NCI-H446 (cell line): ENCODE measurements around the gene GRM1.

Experiments
- DNase-seq, 2 experiments: peaks; one replicate each; lab custom pipeline; 2025; lab: John Stamatoyannopoulos, UW

Gene GRM1

DNA sequence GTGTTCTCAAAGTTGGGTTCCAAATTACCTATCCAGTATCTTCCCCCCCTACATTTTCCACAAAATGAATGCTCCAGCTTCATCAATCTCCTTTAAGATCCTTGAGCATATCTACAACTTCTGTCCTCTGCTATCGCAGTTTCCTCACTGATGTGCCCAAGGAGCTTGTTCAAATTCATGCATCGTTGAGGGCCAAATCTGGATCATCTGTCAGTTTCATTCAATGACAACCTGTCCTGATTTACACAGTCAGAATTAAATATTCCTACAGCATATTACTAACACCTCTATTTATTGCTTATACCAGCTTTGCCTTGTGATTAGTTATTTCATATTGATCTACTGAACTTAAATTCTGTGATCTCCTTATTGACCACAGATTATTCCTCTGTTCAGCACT lies 68.7 kb downstream of the GRM1 start:
- DNase-seq = no peak

DNA sequence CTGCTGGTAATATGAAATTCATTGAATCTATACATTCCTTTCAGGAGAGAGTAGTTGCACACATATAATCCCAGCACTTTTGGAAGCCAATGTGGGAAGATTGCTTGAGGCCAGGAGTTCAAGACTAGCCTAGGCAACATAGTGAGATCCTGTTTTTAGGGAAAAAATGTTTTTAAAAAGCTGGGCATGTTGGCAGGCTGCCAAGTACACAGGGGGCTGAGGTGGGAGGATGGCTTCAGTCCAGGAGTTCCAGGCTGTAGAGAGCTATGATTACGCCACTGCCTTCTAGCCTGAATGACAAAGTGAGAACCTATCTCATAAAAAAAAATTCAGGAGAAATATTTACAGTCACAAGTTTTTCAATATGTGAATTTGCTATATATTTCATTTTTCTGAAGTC lies 71.9 kb downstream of the GRM1 start:
- no peak for DNase-seq

DNA sequence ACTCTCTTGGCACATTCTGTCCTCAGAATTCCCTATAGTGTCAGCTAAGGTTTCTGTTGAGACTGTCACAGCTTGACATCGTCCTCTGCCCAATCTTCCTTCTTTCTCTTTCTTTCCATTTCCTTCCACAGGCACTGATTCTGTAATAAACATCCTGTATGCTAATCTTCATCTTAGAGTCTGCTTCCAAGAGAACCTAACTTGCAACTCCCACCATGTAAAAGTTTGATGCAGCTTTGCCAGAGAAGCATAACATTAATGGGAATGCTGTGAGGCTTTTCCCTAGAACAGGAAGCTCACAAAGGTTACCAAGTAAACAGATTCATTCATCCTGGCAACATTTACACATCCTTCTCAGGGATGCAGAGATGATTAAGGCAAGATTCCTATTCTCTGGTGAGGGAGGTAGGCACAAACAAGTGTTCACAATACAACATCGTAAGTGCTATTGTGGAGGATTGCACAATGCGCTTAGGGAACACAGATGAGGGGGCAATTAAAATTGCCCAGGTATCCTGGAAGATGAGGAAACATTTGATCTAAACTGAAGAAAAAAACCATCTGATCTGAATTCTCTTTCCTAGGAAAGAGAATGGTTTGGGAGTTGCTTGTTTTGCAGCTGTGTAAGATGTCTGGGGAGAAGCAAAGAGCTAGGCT lies 74.7 kb downstream of the GRM1 start:
- no peak for DNase-seq

DNA sequence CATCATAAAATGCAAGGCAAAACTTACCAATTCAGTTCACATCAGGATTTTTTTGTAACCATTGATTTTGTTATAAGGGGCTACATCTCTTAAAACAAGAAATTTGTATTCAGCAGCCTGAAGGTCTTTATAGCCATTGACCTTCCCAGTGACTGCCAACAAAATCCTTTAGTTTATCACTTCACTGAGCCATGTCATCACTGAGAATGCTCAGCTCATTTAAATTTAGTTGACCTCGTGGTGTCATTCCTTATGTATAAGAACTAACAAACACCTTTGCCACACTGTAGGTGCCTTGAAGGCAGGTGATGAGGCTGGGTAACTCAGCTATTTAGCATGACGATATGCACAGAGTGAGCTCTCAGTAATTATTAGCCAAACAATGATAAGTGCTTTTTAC lies 77.7 kb downstream of the GRM1 start:
- no peak for DNase-seq

DNA sequence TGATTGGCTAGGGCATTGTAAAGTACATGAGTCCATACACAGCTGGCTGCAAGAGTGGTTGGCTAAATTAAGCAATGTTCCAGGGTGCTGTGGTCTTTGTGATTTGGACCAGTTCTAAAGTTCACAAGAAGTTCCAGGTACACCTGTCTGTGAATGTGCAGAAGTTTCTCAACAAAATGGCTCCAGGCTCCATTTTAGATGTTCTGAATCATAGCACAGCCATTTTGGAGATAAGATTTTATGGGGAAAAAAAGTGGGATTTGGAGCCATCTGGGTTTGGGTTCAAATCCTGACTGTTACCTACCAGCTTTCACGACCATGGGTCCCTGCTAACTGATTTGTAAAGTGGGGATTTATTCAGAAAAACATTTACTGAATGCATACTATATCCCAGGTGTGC lies 82.1 kb downstream of the GRM1 start:
- no peak for DNase-seq

DNA sequence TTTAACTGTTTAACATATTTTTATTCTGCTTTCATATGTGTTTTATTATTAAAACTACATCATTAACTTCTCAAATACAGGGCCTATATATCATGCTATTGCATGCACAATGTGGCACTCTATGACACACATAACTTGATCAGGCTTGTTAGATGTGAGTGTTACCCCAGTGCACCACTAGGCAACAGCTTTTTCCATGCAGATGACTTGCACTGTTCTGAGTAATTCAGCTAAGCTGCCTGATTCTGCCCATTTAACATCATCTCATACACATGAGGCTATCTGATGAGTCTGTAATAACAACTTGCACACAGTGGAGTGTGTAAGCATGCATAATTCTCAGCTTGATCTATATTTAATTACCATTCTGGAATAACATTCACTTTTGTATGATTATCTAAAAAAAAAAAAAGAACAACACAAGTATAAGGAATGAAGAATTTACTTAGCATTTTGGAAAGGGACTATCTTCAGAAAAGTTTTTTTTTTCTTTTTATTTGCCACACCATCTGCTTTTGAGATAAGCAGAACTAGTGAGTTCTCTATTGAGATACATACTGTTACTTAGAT lies 83.1 kb downstream of the GRM1 start:
- no peak for DNase-seq

DNA sequence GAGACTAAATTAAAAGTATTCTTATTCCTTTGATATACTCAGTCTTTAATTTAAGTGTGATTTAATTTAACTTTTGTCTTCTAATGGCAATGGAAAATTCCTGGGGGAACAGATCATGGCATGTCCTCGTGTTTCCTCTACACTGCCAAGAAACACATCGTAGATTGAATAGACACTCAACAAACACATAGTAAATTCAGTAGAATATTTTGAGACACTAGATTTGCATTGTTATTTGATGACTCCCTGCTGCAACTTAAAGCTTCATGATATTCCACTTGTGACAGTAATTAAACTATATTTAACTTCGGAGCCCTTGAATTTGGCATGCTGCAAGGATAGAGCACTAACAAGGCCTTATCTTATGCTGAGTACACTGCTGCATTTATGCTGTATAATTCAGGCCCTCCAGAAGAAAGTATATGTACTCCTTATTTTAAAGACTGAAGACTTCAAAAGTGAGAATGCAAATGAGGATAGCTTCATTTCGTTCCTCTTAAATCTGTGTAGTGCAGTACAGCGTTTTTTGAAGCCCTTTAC lies 84.3 kb downstream of the GRM1 start:
- DNase-seq = no peak

DNA sequence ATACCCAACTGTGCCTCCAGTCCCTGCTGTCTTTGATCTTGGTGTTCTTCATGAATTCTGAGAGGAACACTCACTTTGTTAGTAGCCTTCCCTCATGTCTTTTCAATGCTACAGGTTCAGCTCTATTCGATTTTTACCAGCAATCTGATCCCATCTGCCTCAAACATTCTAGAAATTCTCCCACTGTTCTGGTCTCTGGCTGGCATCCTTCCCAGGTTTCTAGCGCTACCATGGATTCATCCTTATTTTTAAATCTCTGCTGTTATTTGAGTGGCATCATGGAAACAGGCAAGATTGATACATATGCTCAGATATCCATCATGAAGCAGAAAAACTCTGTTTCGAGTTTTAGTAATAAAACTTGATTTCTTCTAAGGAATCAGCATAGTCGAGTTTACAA lies 94.8 kb downstream of the GRM1 start:
- no peak for DNase-seq

DNA sequence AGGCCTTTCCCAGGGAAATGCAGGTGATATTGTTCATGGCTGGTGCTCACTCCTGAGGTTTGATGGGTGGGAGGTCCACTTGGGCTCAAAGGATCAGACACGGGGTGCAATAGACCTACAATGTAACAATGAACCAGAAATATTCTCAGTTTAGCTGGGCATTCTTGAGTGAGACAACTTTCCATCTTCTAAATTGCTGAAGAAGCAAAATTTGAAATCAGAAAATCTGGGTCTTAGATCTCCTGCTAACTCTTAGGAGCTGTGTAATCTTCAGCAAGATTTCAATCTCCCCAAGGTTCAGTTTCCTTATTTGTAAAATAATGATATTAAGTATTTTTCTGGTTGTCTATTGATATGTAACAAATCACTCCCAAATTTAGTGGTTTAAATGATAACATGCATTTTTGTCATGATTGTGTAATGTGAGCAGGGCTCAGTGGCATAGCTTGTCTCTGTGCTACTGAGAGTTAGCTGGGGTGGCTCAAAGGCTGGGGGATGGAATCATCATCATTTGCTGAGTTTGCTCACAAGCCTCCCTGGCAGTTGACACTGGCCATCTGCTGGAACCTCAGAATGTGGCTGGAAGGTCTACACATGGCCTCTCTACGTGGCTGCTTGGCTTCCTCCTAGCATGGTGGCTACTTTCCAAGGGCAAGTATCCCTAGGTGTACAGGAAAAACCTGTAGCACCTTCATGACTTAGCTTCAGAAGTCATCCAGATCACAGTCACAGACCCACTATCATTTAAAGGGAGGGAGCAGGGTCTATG lies 98.8 kb downstream of the GRM1 start:
- DNase-seq = no peak

DNA sequence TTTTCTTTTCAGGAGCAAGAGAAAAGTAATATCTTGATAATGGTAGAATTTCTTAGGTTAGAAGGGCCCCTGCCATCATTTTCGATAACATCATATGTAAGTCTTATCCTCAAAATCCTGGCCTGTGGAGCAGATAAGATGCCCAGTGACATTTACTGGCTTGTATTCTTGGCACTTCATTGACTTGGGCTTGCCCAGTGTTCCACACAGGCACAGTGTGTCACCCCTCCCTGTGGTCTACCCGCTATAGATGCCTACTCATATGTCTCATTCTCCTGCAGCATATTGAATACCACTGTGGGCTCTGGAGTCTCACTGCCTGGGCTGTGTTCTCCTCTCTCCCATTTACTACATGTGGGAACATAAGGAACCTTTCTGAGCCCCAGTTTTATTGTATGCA lies 105.0 kb downstream of the GRM1 start:
- DNase-seq = no peak

DNA sequence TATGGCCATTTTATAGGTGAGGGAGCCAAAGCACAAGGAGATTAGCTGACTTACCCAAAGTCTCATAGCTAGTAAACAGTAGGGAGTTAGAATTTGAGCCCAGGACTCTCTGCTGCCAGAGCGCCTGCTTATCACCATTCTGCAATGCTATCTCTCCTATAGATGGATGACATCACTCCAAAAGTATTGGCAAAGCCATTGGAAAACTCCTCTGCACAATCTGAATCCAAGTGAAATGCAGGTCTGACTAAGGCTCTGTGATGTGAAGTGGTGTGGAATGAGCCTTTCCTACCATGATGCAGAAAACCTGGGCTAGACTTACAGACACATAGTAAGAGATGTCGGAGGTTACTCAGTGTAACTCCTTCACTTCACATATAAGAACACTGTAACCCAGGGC lies 106.3 kb downstream of the GRM1 start:
- no peak for DNase-seq

DNA sequence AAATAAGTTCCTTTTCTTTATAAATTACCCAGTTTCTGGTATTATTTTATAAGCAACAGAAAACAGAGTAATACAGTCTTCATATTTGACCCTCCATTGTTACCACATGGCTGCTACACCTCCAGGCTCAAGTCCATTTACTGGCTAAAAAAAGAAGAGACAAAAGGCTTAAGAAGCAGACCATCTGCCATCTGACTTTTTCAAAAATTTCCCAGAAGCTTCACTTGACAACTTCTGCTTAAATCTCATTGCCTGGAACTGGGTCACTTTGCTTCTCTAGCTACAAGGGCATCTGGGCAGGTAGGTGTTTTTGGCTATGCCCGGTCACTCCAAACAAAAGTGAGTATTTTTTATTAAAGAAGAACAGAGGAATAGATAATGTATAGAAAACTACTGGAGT lies 118.0 kb downstream of the GRM1 start:
- no peak for DNase-seq

DNA sequence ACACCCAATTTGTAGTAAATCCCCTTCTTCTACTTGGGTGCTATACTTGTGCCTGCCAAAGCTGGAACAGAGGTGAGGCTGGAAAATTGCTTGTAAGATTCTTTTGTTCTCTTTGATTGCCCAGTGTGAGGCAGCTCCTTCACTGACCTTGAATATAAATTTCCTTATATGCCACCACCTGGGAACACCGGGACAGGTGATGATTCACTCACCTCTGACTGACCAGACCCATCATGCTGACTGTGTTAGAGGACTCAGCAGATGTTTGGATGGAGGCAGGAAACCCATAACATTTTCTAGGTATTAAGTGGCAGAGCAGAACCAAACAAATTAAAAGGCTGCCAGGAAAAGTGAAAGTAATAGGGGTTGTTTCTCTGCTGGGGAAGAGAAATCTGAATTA lies 120.9 kb downstream of the GRM1 start:
- DNase-seq = no peak

DNA sequence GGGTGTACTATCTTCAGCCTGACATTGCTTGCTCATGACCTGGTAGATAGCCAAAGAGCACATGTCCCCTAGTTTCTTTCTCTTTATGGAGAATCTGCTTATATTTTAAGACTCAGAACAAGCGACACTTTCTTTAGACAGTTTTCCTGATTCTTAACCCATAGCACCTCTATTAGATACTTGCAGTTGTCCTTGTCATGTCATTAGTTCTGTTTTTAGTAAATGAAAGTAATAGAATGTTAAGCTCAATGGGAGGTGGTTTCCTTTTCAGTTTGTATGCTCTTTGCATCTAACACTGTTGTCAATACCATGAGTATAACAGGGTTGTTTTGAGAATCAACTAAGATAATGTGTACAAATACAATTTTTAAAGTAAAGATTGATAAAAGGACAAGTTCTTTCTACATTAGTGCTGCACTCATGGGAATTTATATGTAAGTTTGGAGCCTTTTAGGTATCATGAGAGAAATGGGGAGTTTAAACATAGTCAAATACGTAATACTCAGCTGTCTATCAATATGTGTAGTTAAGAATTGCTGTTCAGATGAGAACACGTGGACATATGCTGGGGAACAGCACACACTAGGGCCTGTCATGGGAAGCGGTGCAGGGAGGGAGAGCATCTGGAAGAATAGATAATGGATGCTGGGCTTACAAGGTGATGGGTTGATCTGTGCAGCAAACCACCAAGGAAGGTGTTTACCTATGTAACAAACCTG lies 124.3 kb downstream of the GRM1 start:
- DNase-seq = no peak

DNA sequence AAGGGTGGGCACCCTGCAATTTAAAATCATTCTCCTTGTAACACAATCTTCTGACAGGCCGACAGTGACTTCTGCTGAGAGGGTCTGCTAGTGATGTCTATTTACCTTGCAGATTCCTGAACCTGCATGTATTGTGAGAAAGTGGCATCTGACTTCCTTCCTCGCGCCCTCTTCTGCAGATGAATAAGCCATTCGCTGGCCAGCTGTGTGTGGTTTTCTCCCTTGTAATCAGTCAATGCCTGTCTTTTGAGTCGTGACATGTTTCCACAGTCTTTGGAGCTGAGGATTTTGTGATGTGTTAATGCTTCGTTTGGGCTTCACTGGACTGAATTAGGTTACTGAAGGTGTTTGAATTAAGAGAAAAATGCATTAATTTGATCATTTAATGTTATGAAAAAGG lies 125.3 kb downstream of the GRM1 start:
- DNase-seq = no peak

DNA sequence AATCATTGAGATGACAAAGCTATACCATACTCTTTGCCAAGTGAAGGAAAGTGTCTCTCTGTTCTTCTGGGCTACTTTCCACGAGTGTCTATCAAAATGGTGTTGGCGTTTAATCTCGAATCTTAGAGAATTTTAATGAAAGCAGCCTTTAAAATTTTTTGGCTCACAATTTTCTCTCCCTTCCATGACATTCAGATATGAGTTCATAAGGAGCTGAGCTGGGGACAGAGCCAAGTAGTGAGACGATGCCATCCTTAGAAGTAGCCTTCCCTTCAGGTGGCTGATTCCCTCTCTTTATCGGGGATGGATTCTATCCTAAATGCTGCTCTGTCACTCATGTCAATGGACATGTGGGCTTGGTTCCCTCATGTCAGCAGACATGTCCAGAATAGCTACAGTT lies 132.8 kb downstream of the GRM1 start:
- no peak for DNase-seq

DNA sequence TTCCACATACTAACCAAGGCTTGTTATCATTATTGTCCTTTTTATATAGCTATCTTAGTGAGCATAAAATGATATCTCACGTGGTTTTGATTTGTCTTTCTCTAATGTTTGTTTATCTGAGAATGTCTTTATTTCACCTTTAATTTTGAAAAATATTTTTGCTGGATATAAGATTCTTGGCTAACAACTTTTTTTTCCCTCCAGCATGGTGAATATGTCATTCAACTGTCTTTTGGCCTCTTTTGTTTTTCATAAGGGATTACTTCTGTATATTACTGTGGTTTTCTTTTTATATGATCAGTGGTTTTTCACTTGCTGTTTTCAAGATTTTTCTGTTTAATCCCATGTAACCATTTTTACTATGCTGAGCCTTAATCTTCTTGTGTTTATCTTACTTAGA lies 141.0 kb downstream of the GRM1 start:
- no peak for DNase-seq

DNA sequence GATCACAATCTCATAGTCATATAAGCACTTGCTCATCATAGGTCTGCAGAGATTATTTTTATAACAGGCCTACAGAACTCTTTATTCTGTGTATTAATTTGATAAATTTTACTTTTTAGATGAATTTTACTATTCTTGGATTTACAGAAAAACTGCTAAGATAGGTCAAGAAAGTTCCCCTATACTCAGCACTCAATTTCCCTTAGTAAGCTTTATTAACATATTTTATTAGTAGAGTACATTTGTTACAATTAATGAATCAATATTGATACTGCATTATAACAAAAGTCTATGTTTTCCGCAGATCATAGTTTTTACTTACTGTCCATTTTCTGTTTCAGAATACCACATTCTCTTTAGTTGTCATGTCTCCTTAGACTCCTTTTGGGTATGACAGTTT lies 148.9 kb downstream of the GRM1 start:
- no peak for DNase-seq

DNA sequence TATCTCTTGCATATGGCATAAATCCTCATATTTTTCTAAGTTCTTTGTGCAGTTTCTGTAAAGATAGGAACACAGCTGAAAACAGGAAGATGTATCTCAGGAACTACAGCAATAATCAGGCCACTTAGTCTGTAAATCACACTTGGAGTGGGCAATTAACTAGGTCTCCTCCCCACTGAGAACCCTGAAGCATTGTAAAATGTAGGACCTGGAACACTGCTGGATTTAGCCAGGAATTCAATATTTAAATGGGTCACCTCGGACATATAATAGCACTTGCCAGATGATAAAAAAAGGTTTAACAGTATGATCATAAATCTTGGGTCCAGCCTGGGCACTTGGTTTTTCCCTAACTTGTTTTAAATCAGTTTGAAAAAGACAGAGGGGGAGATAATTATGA lies 155.0 kb downstream of the GRM1 start:
- no peak for DNase-seq

DNA sequence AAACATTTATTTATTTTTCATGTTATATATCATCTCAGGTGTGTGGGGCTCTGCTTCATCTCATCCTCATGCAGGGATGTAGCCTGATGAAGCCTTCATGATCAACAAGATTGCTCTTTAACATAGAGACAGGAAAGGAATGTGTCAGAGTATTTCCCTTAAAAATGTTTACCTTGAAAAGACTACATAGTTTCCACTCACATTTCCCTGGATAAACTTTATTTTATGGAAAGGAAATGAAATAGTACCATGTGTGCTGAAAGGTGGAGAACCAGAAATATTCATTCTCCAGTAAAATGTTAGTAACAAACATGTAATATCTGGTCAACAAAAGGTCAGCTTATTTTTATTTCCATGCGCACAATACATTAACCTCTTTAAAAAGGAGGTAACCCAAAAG lies 155.8 kb downstream of the GRM1 start:
- DNase-seq = no peak

DNA sequence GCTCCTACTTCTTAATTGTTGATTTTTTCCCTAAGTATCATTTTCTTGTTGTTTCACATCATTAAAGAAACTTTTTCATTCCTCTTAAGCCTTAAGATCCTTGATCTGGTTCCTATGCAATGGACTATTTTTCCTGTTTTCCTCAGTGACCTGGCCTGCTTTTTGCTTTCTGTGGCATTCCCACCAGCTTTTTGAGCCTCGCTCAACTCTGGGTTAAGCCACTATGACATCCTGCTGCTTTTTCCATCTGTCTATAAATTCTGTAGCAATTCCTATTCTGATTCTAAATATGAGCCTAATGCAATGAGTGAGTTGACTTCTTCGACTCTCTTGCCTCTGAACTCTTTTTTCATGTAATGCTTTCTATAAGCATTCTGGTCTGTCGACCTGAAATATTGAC lies 160.3 kb downstream of the GRM1 start:
- DNase-seq = no peak

DNA sequence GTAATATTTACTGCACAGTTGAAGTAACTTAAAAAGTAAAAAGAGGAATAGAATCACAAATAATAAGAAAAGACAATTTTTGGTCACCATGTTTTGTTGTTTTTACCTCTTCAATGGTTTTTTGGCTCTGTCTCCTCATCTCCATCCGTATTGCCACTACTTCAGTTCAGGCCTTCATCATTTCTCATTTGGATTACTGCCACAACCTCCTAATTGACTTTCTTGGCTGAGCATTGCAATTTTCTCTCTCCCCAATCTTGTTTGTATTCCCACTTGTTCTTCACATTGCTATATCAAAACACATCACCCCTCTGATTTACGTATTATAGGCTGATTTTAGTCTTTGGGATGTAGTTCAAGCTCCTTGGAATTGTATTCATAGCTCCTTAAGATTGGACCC lies 161.7 kb downstream of the GRM1 start:
- DNase-seq = no peak

DNA sequence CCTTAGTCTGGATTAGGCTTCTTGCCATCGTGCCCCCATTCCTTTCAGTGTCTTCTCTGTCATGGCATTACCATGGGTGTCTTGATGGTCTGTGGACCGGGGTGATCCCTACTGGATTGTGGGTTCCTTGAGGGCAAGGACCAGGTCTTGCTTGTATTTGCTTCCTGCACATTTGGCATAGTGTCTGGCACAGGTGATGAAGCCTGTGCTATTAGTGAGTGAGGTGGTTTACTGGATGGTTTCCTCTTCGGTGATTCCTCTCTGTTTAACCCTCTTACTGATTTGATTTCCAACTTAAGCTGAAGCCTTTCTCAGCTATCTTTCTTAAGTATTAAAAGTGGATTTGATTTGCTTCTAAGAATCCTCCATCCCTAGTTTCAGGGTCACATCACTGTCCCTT lies 162.3 kb downstream of the GRM1 start:
- no peak for DNase-seq
